ENCODE data around the gene PIEZO1. TPM values are rescaled to one million over a fixed set of nuclear protein-coding genes. Genes with fewer than 3 reads are reported as not detected.

Gene PIEZO1
- total RNA-seq, 1 donor from 2014 or later: 208 TPM

GRCh38 chr16:88691129-88691813, 93.7 kb downstream of the PIEZO1 start:
- H3K27ac Mint-ChIP-seq (ENCODE audit: unreplicated experiment): no peak overlapping the region
- no peaks in the 10 kb centered on the region for H3K36me3 Mint-ChIP-seq (ENCODE audit: low read depth)
- no peak for TF ChIP-seq CTCF (IDR thresholded peaks at IDR 0.05)
- no peak overlapping the region for H3K4me3 Mint-ChIP-seq (ENCODE audit: unreplicated experiment)
- H3K4me1 Mint-ChIP-seq (ENCODE audit: low read depth): no peaks in the 10 kb centered on the region
- DNase-seq (ENCODE audit: low spot score): no peak
- H3K27me3 Mint-ChIP-seq (ENCODE audit: low read depth): peaks cover 18% of the 10 kb centered on the region
- no peaks in the 10 kb centered on the region for H3K9me3 Mint-ChIP-seq (ENCODE audit: low read depth)

- Mint-ChIP-seq H3K9me3 (ENCODE audit: low read depth) (no peaks in the 10 kb centered on the region), H3K36me3 (ENCODE audit: low read depth) (no peaks in the 10 kb centered on the region)
- no peak for TF ChIP-seq CTCF (IDR thresholded peaks at IDR 0.05)
Observed at GRCh38 chr16:88690341-88691128, 94.5 kb downstream of the PIEZO1 start.

GRCh38 chr16:88688013-88688778, 96.8 kb downstream of the PIEZO1 start:
- Mint-ChIP-seq H3K4me1 (ENCODE audit: low read depth) (peaks cover 2% of the 10 kb centered on the region), H3K36me3 (ENCODE audit: low read depth) (peaks cover 1% of the 10 kb centered on the region), H3K27me3 (ENCODE audit: low read depth) (peaks cover 32% of the 10 kb centered on the region), H3K9me3 (ENCODE audit: low read depth) (no peaks in the 10 kb centered on the region), H3K27ac (ENCODE audit: unreplicated experiment) (no peak overlapping the region), H3K4me3 (ENCODE audit: unreplicated experiment) (no peak overlapping the region)
- TF ChIP-seq CTCF (IDR thresholded peaks at IDR 0.05): no peak
- DNase-seq (ENCODE audit: low spot score): no peak

More at GRCh38 chr16:88690341-88691128, 94.5 kb downstream of the PIEZO1 start:
- Mint-ChIP-seq H3K27me3 (ENCODE audit: low read depth) (peaks cover 18% of the 10 kb centered on the region), H3K4me1 (ENCODE audit: low read depth) (no peaks in the 10 kb centered on the region), H3K27ac (ENCODE audit: unreplicated experiment) (no peak overlapping the region), H3K4me3 (ENCODE audit: unreplicated experiment) (no peak overlapping the region)
- DNase-seq (ENCODE audit: low spot score): no peak

- Mint-ChIP-seq H3K9me3 (ENCODE audit: low read depth) (no peaks in the 10 kb centered on the region), H3K4me1 (ENCODE audit: low read depth) (peaks cover 2% of the 10 kb centered on the region), H3K4me3 (ENCODE audit: unreplicated experiment) (no peak overlapping the region), H3K27ac (ENCODE audit: unreplicated experiment) (no peak overlapping the region), H3K36me3 (ENCODE audit: low read depth) (peaks cover 1% of the 10 kb centered on the region), H3K27me3 (ENCODE audit: low read depth) (peaks cover 34% of the 10 kb centered on the region)
- TF ChIP-seq CTCF (IDR thresholded peaks at IDR 0.05): no peak
- no peak for DNase-seq (ENCODE audit: low spot score)
Observed at GRCh38 chr16:88687676-88688012, 97.4 kb downstream of the PIEZO1 start.

GRCh38 chr16:88687254-88687576, 97.8 kb downstream of the PIEZO1 start:
- TF ChIP-seq CTCF (IDR thresholded peaks at IDR 0.05): no peak
- no peak for DNase-seq (ENCODE audit: low spot score)
- Mint-ChIP-seq H3K27ac (ENCODE audit: unreplicated experiment) (no peak overlapping the region), H3K4me1 (ENCODE audit: low read depth) (peaks cover 2% of the 10 kb centered on the region), H3K36me3 (ENCODE audit: low read depth) (peaks cover 1% of the 10 kb centered on the region), H3K9me3 (ENCODE audit: low read depth) (no peaks in the 10 kb centered on the region), H3K27me3 (ENCODE audit: low read depth) (peaks cover 36% of the 10 kb centered on the region), H3K4me3 (ENCODE audit: unreplicated experiment) (no peak overlapping the region)

Data from chondrocyte (in vitro differentiated cells).